T-helper 1 cell treated with Interleukin-12 subunit alpha and Interleukin-12 subunit beta and Interleukin-4 antibody, amounts not matched to agents 30 ng/mL and 1 ng/mL, for 36 hours (primary cell): Measurements from ENCODE around the gene LRRC36. TPM values are rescaled to one million over a fixed set of nuclear protein-coding genes. Genes with fewer than 3 reads are reported as not detected.

Experiments
- intact Hi-C: fragments of 100-400 bp; cut with micrococcal nuclease; formaldehyde crosslinking; loops from one replicate; pipeline ENCODE4 v1.15.1; 2024
- total RNA-seq: library from RNA; stranded (reverse); gene quantifications from 2 replicates; pipeline ENCODE4 v1.2.3, GENCODE V29; 2022

Gene LRRC36
- total RNA-seq, 1 donor from 2014 or later: not detected

DNA sequence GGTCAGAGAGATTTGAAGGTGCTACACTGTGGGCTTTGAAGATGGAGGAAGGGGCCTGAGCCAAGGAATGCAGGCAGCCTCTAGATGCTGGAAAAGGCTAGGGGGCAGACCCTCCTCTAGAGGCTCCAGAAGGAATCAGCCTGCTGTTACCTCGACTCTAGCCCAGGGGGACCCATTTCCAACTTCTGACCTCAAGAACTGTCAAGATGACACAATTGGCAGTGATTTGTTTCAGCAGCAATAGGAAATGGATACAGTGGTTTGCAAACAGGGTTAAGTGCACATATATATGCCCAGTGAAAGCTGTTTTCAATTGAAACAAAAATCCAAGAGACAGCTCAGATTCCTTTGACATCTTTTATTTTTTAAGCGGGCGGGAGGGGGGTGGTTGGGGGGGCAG is 93.3 kb downstream of the LRRC36 start:
- intact Hi-C loops: no loop called here

DNA sequence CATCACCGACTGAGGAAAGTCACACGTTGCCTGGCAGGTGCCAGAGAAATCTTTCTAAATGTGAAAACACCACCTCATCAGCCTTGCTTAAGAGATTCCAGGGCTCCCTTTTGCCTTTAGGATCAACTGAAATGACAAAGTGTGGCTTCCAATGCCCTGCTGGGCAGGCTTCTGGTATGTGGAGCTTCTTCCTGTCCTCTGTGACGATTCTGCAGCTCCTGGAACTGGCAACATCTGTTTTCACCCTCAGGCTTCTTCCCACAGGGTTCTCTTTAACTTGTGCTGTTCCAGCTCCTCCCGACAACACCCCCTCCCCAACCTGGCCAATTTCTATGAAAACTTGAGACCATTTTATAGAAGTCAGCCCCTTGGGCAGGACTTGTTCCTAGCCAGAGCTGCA is 94.4 kb downstream of the LRRC36 start:
- intact Hi-C loops: no loop called here

DNA sequence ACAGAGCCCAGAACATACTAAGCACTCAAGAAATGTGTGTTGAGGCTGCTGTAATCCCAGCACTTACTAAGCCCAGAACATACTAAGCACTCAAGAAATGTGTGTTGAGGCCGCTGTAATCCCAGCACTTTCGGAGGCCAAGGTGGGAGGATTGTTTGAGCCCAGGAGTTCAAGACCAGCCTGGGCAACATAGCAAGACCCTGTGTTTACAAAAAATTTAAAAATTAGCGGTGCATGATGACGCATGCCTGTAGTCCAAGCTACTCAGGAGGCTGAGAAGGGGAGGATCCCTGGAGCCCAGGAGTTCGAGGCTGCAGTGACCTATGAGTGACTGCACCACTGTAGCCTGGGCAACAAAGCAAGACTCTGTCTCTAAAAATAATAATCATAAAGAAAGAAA is 96.4 kb downstream of the LRRC36 start:
- intact Hi-C loops: no loop called here

DNA sequence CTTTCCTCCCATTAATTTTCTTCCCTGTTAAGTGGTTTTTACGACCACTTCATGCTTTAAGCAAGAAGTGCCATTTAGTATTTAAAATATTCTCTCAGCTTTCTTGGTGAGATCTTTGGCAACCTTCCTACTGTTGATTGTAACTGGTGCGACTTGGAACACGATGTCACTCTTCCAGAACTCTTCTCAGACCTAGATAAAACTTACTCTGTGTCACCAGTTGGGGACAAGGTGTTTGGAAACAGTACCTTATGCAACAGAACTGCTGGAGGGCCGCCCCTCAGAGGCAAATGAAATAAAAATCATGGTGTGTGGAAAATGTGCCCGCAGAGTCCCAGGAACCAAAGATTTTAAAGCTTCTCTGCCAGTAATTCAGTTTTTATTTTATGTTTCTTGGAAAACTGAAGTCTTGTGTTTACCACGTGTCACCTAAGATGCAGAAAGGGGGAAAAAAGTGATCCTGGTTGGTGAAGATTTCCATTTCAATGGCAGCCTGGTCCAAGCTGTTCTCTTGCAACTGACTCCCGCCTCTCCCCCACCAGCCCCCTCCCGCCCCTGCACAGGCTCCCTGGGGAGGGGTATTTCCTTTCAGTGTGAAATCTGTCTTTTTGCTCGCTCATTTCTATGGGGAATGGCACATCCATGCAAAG is 97.1 kb downstream of the LRRC36 start:
- intact Hi-C loops: no loop called here

DNA sequence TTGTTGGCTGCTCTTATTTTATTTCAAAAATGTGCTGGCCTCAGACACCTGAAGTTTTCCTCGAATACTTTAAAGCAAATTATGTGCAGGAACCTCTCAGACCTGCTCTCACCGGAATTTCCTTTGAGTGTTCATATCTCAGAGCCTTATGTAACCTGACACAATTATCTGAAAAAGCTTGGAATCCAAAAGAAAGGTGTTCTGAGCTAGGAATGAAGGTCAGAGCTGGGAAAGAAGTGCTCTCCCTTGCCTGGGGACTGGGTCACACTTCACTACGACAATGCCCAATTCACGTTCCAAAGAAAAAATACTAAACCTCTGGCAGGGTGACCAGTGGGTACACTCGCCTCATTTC is 97.6 kb downstream of the LRRC36 start:
- intact Hi-C loops: no loop called here

DNA sequence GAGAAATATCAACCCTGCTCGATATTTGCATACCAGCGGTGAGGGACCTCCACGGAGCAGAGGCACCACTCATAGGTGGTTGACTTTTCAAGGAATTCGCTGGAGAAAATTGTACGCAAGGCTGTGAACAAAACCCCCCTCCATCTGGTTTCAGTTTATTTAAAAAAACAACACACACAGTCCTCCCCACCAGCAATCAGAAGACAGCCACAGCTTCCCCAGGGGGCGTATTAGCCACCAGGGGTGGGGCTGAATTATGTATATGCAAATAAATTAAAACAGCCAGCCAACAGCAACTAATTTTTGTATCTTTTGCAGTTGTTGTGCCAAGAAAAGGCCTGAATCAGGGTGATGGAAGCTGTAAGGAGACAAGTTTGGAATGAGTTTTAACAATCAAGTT is 98.4 kb downstream of the LRRC36 start:
- intact Hi-C loops: no loop called here

DNA sequence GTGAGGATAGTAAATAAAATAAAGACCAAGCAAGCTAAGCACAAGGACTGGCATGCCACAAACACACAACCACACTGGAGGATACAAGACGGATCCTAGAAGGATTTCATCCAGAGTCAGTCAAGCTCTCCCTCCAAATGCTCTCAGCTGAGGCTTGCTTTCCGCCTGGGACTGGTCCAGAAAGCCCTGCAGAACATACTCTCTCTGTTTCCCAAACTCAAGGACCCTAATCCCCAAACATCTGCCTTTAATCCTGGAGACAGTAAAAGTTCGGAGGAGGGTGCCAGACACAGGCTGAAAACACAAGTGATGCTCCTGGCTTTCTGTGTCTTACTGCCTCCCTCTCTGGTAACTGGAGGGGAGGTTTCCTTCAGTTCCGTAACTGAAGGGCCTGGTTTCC is 99.0 kb downstream of the LRRC36 start:
- intact Hi-C loops: no loop called here

DNA sequence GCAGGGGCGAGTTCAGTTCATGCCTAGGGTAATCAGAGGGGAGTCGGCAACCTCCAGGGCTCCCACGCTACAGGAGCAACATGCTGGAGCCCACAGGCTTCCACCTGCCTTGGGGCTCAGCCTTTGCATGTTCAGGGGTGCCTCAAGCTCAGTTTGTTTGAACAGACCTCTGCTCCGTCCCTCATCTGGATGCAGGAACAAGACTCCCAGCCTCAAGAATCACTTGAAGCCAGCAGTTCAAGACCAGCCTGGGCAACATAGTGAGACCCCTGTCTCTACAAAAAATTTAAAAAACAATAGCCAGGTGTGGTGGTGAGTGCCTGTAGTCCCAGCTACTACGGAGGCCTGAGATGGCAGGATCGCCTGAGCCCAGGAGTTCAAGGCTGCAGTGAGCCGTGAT is 99.4 kb downstream of the LRRC36 start:
- intact Hi-C loops: no loop called here

DNA sequence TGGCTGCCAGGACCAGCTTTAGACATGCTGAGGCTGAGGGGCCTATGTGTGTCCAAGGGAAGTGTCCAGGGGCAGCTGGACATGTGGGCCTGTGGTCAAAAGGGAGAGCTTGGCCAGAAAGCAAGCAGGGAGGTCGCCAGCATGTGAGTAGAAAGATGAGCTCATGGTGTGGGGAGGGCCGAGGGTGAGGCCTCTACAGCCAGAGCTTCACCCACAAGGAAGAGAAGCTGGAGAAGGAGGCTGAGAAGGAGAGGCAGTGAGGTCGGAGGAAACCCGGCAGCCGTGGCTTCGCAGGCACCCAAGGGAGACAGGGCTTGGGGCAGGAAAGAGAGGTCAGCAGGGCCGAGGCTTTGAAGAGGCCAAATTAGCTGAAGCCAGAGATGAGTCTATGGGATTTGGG is 100.3 kb downstream of the LRRC36 start:
- intact Hi-C loops: no loop called here

DNA sequence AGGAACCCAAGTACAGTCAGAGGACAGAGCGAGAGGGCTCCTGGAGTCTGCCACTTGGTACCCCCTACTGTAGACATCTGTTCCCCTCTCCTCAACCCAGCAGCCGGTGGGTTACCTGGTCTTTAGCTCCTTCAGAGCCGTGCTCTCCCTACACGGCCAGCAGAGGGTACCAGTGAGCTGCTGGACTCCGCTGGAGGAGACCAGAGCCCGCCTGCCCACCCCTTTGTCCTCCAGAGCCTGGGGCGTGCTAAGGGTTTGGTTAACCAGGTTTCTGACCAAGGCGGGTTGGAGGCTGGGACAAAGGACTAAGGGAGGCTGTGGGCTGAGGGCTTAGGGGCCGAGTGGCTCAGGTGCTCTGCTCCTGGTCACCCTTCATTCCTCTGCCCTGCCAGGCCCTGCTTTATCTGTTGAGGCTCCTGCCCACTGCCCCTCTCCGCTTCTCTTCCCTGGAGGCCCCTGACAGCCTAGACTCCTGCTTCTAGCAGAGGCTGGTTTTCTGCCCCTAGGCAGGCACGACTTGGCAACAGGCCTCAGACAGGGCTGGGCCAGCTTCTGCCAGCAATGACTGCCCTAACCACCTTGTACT is 101.6 kb downstream of the LRRC36 start:
- intact Hi-C loops: loop anchor here (1.0 kb wide), 3 partner anchors 19 to 86 kb away; no protein-coding TSS in a partner anchor

DNA sequence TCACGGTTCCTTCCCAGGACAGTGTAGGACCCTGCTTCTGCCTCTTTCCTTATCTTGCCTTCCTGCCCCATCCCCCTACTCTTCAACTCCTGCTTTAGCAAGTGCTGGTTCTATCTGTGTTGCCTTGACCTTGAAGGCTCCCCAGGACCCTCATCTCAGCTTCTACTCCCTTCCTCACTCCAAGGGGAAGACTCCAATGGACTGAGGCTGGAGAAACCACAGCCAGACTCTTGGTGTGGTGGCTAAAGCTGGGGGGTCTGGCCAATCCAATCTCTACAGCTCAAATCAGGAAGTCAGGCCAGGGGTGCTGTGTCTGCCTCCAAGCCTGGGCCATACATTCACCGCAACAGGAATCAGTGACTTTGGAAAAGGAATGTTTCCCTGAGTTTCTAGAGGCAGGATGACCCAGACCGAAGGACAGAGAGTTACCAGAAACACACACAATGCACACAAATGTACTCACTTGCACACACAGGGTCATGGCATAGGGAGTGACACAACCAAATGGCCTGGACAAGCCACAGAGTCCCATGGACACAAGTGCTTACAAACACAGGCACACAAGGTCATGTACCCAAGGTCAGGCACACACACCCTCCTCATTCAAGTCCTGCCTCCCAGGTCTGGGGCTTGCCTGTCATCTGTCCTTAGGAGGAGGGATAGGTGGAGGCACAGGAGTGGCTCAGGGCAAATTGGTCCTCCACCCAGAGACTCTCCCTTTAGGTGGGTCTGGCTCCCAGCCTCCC is 102.6 kb downstream of the LRRC36 start:
- intact Hi-C loops: no loop called here

DNA sequence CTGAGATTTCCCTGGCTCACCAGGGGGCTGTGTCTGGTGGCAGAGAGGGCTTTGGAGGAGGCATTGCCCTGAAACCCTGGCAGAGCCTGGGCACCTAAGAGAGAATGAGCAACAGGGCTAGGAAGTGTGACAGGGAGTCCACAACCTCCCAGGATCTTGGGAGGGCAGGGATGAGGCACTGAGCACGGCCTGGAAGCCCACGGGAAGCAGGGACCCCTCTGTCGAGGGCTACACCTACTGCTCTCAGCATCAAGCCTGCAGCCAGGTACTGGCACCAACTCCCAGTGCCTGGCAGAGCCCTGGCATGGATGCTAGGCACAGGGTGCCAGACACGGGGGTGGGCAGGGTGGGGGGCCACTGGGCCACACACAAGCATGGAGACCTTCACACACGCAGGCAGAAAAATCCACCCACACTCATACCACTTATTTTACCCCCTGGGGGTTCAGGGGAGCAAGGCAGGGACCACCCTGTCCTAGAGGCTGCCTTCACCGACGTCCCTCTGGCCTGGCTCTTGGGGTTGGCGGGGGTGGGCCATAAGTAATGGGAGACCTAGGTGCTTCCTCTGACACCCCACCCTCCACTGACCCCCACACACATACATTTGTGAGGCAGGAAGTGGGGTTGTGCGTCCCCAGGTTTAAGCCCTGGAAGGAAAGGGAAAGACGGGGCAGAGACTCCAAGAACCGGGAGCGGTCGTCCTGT is 103.3 kb downstream of the LRRC36 start:
- intact Hi-C loops: no loop called here

DNA sequence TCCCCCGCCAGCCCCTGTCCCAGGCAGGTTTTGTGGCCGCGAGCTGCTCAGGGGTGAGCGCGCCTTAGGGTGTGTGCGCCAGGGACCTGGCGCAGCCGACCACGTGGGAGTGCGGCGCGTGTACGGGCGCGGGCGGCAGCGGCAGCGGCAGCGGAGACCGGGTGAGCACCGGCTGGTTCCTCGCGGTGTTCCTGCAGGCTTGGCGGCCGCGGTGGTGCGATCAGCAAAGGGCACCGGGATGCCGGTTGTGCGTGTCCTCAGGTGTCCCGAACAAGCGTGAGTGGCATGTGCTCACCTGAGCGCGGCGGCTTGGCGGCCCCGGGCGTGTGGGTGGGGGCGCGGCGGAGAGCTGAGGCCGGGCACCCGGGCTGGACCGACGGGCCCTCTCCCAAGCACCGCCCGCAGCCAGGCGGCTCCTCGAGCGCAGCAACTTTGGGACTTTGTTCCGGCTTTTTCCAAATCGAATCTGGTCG is 103.9 kb downstream of the LRRC36 start:
- intact Hi-C loops: no loop called here

DNA sequence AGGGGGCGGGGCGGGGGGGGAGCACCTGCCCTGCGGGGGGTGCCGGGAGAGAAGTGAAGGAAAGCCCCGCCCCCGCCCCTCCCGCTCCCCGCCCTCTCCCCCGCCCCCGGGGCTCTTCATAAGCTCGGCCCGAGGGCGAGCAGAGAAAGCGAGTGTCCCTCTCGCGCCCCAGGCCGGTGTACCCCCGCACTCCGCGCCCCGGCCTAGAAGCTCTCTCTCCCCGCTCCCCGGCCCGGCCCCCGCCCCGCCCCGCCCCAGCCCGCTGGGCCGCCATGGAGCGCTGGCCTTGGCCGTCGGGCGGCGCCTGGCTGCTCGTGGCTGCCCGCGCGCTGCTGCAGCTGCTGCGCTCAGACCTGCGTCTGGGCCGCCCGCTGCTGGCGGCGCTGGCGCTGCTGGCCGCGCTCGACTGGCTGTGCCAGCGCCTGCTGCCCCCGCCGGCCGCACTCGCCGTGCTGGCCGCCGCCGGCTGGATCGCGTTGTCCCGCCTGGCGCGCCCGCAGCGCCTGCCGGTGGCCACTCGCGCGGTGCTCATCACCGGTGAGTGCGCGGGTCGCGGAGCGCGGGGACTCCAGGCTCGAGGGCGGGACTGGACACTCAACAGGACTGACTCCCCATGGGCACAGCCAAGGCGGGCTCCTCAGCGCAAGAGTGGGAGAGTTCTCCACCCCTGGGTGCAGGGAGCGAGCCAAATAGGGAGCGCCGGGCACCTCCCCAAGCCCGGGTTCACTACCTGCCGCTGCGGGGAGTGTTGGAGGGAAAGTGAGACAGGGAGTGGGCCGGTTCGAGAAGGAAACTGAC is 104.6 kb downstream of the LRRC36 start, which contains the start of gene HSD11B2:
Gene HSD11B2 (plus strand): TSS at position 145 of the 798 bp plus-strand sequence. CDS start 128 bp downstream, at position 273.
- intact Hi-C loops: no loop called here

DNA sequence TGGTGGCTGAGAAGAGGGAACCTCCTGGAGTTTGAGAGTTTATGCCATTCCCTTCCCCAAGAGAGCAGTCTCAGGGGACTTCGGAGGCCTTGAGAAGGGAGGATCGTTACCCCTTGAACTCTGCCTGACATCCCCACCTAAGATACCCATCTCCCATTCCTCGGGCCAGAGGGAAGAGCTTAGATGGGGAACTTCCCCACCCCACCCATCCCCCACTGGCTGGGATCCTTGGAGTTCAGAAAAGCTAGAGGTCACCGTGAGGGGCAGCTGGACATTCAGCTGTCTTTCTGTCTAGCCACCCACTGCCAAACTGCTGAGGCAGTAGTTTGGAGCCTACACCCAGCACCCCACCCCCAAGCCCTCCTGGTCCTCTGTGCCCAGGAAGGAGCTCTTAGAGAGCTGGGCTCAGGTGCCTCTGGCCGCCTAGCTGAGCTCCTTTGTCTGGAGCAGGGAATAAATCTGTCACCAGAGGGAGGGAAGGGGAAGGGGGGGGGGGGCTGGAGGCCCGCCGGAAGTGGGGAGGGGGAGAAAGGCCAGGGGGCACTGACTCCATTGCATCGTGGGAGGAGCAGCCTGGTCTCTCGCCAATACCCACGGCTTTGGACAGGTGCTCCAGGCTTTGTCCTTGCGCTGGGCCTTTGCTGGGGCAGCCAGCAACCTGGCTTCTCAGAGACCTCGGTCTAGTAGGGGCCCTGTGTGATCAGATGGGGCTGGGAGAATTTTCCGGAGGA is 105.3 kb downstream of the LRRC36 start:
- intact Hi-C loops: no loop called here

DNA sequence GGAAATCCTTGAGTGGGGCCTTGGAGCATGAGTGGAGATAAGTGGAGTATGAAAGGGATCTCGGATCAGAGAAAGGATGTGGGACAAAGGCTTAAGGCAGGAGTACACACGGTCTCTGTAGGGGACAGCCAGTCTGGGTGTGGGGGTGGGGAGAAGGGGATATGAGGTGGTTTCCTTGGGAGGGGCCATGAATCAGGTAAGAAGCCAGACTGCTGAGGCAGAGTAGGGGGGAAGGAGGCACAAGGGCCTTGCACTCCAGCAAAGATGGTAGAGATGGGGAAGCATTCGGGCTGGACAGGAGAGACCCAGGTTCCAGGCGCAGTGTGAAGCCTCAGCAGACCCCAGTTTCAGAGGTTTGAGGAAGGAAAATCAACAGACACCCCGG is 105.9 kb downstream of the LRRC36 start:
- intact Hi-C loops: no loop called here

DNA sequence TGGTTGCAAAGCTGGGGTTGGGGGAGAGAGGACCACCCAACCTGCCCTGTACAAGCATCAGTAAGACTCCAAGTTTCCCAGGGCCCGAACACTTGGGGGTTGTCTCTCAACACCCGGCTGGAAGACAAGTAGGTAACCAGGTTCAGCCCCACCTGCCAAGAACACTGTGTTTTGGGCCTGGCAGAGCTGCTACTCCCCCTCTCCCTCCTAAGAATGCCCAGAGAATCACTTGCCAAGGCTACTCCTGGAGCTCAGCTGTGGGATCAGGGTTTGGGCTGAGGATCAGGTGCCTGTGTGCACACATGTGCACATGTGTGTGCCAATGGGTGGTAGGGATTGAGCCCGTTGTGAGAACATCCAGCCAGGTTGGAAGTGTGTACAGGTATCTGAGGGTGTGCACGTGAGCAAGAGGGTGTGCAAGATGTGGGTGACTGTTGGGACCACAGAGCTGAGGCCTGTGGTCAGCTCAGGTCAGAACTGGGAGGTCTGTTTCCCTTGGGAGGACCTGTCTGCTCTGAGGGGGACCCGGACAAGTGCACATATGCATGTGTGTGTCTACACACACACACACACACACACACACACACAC is 106.6 kb downstream of the LRRC36 start:
- intact Hi-C loops: no loop called here
